Neural cell (in vitro differentiated cells): ENCODE data around the gene IGSF3.

ENCODE experiments used
- CTCF ChIP-seq: fragments of 450-650 bp; IDR thresholded peaks from 2 replicates; pipeline ENCODE4 v1.5.1; 2014; ENCODE audit warnings: antibody characterized with exemption, mild to moderate bottlenecking, moderate library complexity; ENCODE audit not compliant: poor library complexity, severe bottlenecking
- EP300 ChIP-seq: fragments of 450-650 bp; conservative IDR thresholded peaks from 2 replicates; pipeline ENCODE4 v1.6.1; 2014; ENCODE audit warnings: antibody characterized with exemption, mild to moderate bottlenecking, moderate library complexity; ENCODE audit not compliant: poor library complexity, severe bottlenecking
- EZH2 ChIP-seq: fragments of 200-600, 300-800 bp; shearing (Covaris generic), sonication (generic); IDR thresholded peaks from 2 replicates; pipeline ENCODE4 v1.6.1; 2014; ENCODE audit warnings: antibody characterized with exemption, low read length, borderline replicate concordance, mild to moderate bottlenecking; ENCODE audit not compliant: insufficient read depth, poor library complexity, severe bottlenecking
- POLR2AphosphoS5 ChIP-seq: IDR thresholded peaks from 2 replicates; pipeline ENCODE4 v1.6.1; 2012
- REST ChIP-seq: IDR thresholded peaks from 2 replicates; pipeline ENCODE4 v1.6.1; 2012; ENCODE audit warnings: borderline replicate concordance
- TAF1 ChIP-seq: IDR thresholded peaks from 2 replicates; pipeline ENCODE4 v1.6.1; 2012; ENCODE audit warnings: low read depth

- TF ChIP-seq TAF1 (no peak), CTCF (no peak), POLR2AphosphoS5 (no peak), EZH2 (no peak), EP300 (no peak), REST (no peak)
Measured at GRCh38 chr1:116537898-116538297, 129.6 kb downstream of the IGSF3 start.
